ENCODE results near the gene CLDN16. TPM values are rescaled to one million over a fixed set of nuclear protein-coding genes. Genes with fewer than 3 reads are reported as not detected.

The CLDN16 gene
- polyA plus RNA-seq, 1 donor (not counting 4 experiments of a cell fraction or from before 2014, with no cell fraction given): 0.88 TPM

DNA sequence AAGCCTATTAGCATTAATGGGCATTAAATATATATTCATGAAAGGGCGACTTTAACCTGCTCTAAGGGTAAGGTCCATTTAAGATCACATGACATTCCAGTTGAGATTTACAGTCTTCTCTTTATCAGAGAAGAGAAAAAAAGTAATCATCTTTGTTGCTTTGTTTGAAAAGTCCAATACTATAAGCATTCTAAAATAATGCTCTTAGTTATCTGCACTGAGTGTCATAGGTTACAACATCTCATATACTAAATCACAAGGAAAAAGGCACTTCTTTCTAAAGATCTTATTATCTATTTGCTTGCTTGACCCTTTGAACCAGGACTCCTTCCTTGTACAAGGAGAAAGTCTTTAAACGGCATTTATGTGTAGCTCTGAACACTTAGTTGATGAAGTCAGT lies 60.3 kb downstream of the CLDN16 start:
- H3K9ac ChIP-seq (ENCODE audit: control insufficient read depth, extremely low read depth, insufficient read depth, low read length): no peak overlapping the region
- no peaks in the 10 kb centered on the region for H3K36me3 ChIP-seq (ENCODE audit: control insufficient read depth in 2 of 2, extremely low read depth in 1 of 2, insufficient read depth in 2 of 2, low read length in 2 of 2)
- no peak for FAIRE-seq
- H4K20me1 ChIP-seq (ENCODE audit: control insufficient read depth, extremely low read depth, insufficient read depth, low read length): no peaks in the 10 kb centered on the region
- H3K4me1 ChIP-seq (ENCODE audit: control insufficient read depth, extremely low read depth, insufficient read depth, low read length): no peaks in the 10 kb centered on the region
- TF ChIP-seq EZH2 (IDR thresholded peaks at IDR 0.05; ENCODE audit: low read length): no peak
- TF ChIP-seq, protein P1, sequence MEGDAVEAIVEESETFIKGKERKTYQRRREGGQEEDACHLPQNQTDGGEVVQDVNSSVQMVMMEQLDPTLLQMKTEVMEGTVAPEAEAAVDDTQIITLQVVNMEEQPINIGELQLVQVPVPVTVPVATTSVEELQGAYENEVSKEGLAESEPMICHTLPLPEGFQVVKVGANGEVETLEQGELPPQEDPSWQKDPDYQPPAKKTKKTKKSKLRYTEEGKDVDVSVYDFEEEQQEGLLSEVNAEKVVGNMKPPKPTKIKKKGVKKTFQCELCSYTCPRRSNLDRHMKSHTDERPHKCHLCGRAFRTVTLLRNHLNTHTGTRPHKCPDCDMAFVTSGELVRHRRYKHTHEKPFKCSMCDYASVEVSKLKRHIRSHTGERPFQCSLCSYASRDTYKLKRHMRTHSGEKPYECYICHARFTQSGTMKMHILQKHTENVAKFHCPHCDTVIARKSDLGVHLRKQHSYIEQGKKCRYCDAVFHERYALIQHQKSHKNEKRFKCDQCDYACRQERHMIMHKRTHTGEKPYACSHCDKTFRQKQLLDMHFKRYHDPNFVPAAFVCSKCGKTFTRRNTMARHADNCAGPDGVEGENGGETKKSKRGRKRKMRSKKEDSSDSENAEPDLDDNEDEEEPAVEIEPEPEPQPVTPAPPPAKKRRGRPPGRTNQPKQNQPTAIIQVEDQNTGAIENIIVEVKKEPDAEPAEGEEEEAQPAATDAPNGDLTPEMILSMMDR (optimal IDR thresholded peaks at IDR 0.05 in 1 of 3, IDR thresholded peaks at IDR 0.05 in 1 of 3, conservative IDR thresholded peaks at IDR 0.05 in 1 of 3; ENCODE audit: extremely low read depth in 1 of 3, insufficient read depth in 2 of 3, low read length in 3 of 3): no peak
- DNase-seq (ENCODE audit: low read depth, low spot score): no peak
- no peaks in the 10 kb centered on the region for H3K79me2 ChIP-seq (ENCODE audit: control insufficient read depth, insufficient read depth, low read length)
- H3K9me3 ChIP-seq (ENCODE audit: control insufficient read depth, low read depth, low read length): no peaks in the 10 kb centered on the region
- H3K4me2 ChIP-seq (ENCODE audit: control insufficient read depth, extremely low read depth, insufficient read depth, low read depth, low read length): no peak overlapping the region
- no peak overlapping the region for H2AFZ ChIP-seq (ENCODE audit: control insufficient read depth, low read length)
- no peak overlapping the region for H3K4me3 ChIP-seq (ENCODE audit: control insufficient read depth in 2 of 3, extremely low read depth in 1 of 3, insufficient read depth in 2 of 3, low read depth in 1 of 3, low read length in 3 of 3)
- H3K9me1 ChIP-seq (ENCODE audit: control insufficient read depth, extremely low read depth, insufficient read depth, low read length): no peaks in the 10 kb centered on the region
- H3K27ac ChIP-seq (ENCODE audit: control insufficient read depth, insufficient read depth, low read length): no peak overlapping the region
- dilution Hi-C loops (cut with MboI; ENCODE audit: extremely low pct_ligation_motif_present, low sequenced_read_pairs): no loop called here
- no peaks in the 10 kb centered on the region for H3K27me3 ChIP-seq (ENCODE audit: control insufficient read depth, extremely low read depth, insufficient read depth, low read length)

DNA sequence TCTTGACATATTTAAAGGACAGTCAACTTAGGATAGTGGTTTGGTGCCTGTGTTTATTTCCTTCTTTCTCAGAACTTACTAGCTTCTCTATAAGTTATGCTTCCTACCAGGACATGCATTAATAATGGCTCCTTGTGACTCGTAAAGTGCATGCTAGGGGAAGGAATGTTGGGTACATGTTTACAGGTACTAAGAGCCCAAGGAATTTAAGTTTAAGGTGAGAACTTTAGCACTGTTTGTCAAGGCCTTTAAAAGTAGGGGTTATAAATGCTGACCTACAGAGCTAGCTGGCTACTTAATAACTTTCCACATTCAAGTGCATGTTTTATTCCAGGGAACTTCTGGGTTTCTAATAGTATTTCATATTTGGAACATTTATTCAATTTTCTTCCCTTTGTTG lies 61.8 kb downstream of the CLDN16 start, which contains the start of gene TMEM207:
Gene TMEM207 (minus strand): TSS at position 101 of the 400 bp plus-strand sequence. CDS start 92 bp downstream, at position 9.
- TF ChIP-seq, protein P1 (optimal IDR thresholded peaks at IDR 0.05 in 1 of 3, IDR thresholded peaks at IDR 0.05 in 1 of 3, conservative IDR thresholded peaks at IDR 0.05 in 1 of 3; ENCODE audit: extremely low read depth in 1 of 3, insufficient read depth in 2 of 3, low read length in 3 of 3): no peak
- no peak for TF ChIP-seq EZH2 (IDR thresholded peaks at IDR 0.05; ENCODE audit: low read length)
- H3K27me3 ChIP-seq (ENCODE audit: control insufficient read depth, extremely low read depth, insufficient read depth, low read length): no peaks in the 10 kb centered on the region
- no peaks in the 10 kb centered on the region for H3K4me1 ChIP-seq (ENCODE audit: control insufficient read depth, extremely low read depth, insufficient read depth, low read length)
- H3K9ac ChIP-seq (ENCODE audit: control insufficient read depth, extremely low read depth, insufficient read depth, low read length): no peak within 1 kb of the TSS
- H3K27ac ChIP-seq (ENCODE audit: control insufficient read depth, insufficient read depth, low read length): no peak within 1 kb of the TSS
- no peaks in the 10 kb centered on the region for H3K9me1 ChIP-seq (ENCODE audit: control insufficient read depth, extremely low read depth, insufficient read depth, low read length)
- FAIRE-seq (peak; percentile 81), DNase-seq (ENCODE audit: low read depth, low spot score) (no peak)
- no peak within 1 kb of the TSS for H3K4me2 ChIP-seq (ENCODE audit: control insufficient read depth, extremely low read depth, insufficient read depth, low read depth, low read length)
- H4K20me1 ChIP-seq (ENCODE audit: control insufficient read depth, extremely low read depth, insufficient read depth, low read length): no peaks in the 10 kb centered on the region
- no peaks in the 10 kb centered on the region for H3K36me3 ChIP-seq (ENCODE audit: control insufficient read depth in 2 of 2, extremely low read depth in 1 of 2, insufficient read depth in 2 of 2, low read length in 2 of 2)
- H3K4me3 ChIP-seq (ENCODE audit: control insufficient read depth in 2 of 3, extremely low read depth in 1 of 3, insufficient read depth in 2 of 3, low read depth in 1 of 3, low read length in 3 of 3): no peak within 1 kb of the TSS
- H2AFZ ChIP-seq (ENCODE audit: control insufficient read depth, low read length): peak within 1 kb of the TSS; percentile 50
- no peaks in the 10 kb centered on the region for H3K79me2 ChIP-seq (ENCODE audit: control insufficient read depth, insufficient read depth, low read length)
- dilution Hi-C loops (cut with MboI; ENCODE audit: extremely low pct_ligation_motif_present, low sequenced_read_pairs): no loop called here
- H3K9me3 ChIP-seq (ENCODE audit: control insufficient read depth, low read depth, low read length): no peaks in the 10 kb centered on the region
